Right lobe of liver (tissue), 6 donors: ENCODE data around the gene FCAMR. TPM values are rescaled to one million over a fixed set of nuclear protein-coding genes. Genes with fewer than 3 reads are reported as not detected.

ENCODE experiments used
- ATAC-seq, 4 donors: fragments of 200-7000 bp; cut with Tn5 transposase; one replicate each; pipeline ENCODE4 v1.9.1; 2020; ENCODE audit warnings: mild to moderate bottlenecking in 4 of 4, moderate library complexity in 4 of 4
- DNase-seq, 3 donors: peaks; one replicate each; pipeline ENCODE4 v3.0.0-alpha.2; 2020
- H3K27ac ChIP-seq, 3 donors: fragments of 200-600 bp; one replicate each; pipeline ENCODE4 v1.8.0; 2022
- H3K27me3 ChIP-seq, 2 donors: fragments of 200-600 bp; one replicate each; pipeline ENCODE4 v1.8.0; 2022
- H3K36me3 ChIP-seq, 4 donors: fragments of 200-600 bp; sonication (generic) in 1 of 4; one replicate each; pipeline versions ENCODE4 v1.5.1 to v1.8.0; 2017 to 2022; ENCODE audit warnings: control low read depth in 1 of 4
- H3K4me1 ChIP-seq, 4 donors: fragments of 200-600 bp; sonication (generic) in 1 of 4; one replicate each; pipeline versions ENCODE4 v1.5.1 to v1.8.0; 2017 to 2022; ENCODE audit warnings: control low read depth in 1 of 4
- H3K4me3 ChIP-seq, 3 donors: fragments of 200-600 bp; one replicate each; pipeline ENCODE4 v1.8.0; 2022
- H3K9me3 ChIP-seq, 4 donors: fragments of 200-600 bp; sonication (generic) in 1 of 4; one replicate each; pipeline versions ENCODE4 v1.5.1 to v1.8.0; 2017 to 2022; ENCODE audit warnings: control low read depth in 1 of 4
- POLR2A ChIP-seq: fragments of 450-650 bp; IDR thresholded peaks from one replicate; pipeline ENCODE4 v1.6.1; 2017; ENCODE audit warnings: antibody characterized with exemption, mild to moderate bottlenecking
- WGBS: methylation state at CpG from one replicate; pipeline ENCODE4 v1.1.6; 2018; ENCODE audit warnings: low coverage, low lambda C conversion rate; ENCODE audit not compliant: insufficient coverage; ENCODE audit errors: missing lambda C conversion rate; 5-methylcytosine and 5-hydroxymethylcytosine counted together
- intact Hi-C, 2 donors: fragments of 100-400 bp; cut with DNase I; formaldehyde crosslinking; loops; one replicate each; pipeline versions ENCODE4 v1.11.2 to v1.14.1; 2022
- total RNA-seq, 6 experiments: library from RNA; depleted of rRNA in 2 of 6; stranded (reverse); fragments of >200 nt in 2 of 6; fragmentation: NEBNext Ultra II Directional in 3 of 6; extraction: Animal tissue kit (Norgen Biotek cat#: 25700) in 3 of 6; gene quantifications; one replicate each; pipeline versions ENCODE4 v1.1.0 to v1.2.4, GENCODE V29; 2016 to 2023
- TF ChIP-seq, protein P1 (sequence below), 4 donors: fragments of 200-600 bp in 3 of 4; fragments of 450-650 bp in 1 of 4; IDR thresholded peaks; one replicate each; pipeline versions ENCODE4 v1.5.1 to v1.8.0; 2016 to 2022; ENCODE audit warnings: antibody characterized with exemption in 4 of 4, mild to moderate bottlenecking in 2 of 4
- donor health status: DM: no; HTN: yes; CAD: no.
- donor health status: DM: no; HTN: no; CAD: no.
- donor health status: DM: no; HTN: no; CAD: no.
- donor health status: DM: no; HTN: yes; CAD: no.
- donor health status: DM: no; HTN: yes; CAD: no.

Gene FCAMR
- total RNA-seq, 6 experiments from 2014 or later = 0.44 to 31.1 (median 2.2) TPM

DNA sequence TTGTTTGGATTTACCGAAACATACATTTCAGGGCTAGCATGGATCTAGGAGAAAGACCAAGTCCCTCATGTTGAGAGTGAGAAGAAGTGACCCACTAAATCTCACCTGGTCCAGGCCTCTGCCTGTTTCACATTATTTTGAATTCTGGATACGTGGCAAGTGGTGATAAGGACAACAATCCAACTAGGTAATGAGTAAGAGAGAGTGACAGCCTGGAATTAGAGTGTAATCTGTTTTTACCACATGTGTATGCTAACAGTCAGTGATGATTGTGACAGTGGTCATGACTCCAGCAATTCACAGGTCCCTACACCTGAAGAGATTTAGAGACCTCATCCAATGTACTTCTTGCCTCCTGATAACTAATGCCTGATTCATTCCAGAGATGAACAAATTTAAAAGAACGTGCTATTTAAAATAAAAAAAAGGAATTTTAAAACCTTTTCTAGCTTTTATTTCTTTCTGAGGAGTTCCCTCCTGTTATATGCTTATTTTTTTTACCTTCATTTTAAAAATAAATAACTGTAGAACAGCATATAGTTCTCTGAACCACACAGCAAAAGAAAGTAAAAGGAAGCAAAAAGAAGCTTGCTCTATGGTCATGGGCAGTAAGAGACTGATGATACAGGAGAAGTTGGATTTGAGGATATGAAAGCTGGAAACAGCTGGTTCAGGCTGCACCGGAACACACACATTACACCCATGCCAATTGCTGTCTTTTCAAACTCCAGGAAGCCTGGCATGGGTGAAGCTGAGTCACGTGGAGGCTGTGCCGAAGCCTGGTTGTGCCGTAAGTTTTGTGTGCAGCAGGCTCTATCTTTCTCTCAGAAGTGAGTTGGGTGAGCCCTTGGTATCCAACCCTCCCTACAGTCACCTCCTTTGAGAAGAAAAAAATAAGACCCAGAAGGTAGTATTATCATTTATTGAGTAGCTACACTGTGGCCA is 47.6 kb upstream of the FCAMR start:
- Histone ChIP-seq H3K27me3 (no peaks in the 10 kb centered on the region), H3K4me3 (no peak overlapping the region), H3K36me3 (no peaks in the 10 kb centered on the region), H3K27ac (no peak overlapping the region), H3K9me3 (no peaks in the 10 kb centered on the region), H3K4me1 (no peaks in the 10 kb centered on the region)
- intact Hi-C loops = no loop called here
- WGBS = 55% methylated on average over 7 of the region's 7 CpGs
- TF ChIP-seq POLR2A = no peak
- TF ChIP-seq, protein P1, sequence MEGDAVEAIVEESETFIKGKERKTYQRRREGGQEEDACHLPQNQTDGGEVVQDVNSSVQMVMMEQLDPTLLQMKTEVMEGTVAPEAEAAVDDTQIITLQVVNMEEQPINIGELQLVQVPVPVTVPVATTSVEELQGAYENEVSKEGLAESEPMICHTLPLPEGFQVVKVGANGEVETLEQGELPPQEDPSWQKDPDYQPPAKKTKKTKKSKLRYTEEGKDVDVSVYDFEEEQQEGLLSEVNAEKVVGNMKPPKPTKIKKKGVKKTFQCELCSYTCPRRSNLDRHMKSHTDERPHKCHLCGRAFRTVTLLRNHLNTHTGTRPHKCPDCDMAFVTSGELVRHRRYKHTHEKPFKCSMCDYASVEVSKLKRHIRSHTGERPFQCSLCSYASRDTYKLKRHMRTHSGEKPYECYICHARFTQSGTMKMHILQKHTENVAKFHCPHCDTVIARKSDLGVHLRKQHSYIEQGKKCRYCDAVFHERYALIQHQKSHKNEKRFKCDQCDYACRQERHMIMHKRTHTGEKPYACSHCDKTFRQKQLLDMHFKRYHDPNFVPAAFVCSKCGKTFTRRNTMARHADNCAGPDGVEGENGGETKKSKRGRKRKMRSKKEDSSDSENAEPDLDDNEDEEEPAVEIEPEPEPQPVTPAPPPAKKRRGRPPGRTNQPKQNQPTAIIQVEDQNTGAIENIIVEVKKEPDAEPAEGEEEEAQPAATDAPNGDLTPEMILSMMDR (IDR thresholded peaks at IDR 0.05) = no peak
- no peak for DNase-seq
- peak; percentile 35 to 60 (median 46) for ATAC-seq

DNA sequence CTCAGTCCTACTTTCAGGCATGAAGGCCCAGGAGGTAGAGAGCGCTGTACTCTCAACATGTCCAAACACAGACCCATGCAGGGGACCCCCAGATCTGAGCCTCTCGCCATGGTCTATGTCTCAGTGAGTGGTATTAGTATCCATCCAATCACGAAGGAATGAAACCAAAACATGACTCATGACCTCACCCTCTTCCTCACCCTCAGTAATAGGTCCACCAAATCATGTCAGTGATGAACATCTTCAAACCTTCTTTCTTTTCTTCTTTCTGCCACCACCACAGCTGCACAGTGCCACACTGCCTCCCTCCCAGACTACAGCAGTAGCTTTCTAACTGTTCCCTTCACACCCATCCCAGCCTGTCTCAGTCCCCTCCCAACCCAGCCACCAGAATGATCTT is 45.5 kb upstream of the FCAMR start:
- intact Hi-C loops = no loop called here
- TF ChIP-seq, protein P1 (IDR thresholded peaks at IDR 0.05) = no peak
- TF ChIP-seq POLR2A = no peak
- Histone ChIP-seq H3K4me3 (no peak overlapping the region), H3K9me3 (no peaks in the 10 kb centered on the region), H3K36me3 (no peaks in the 10 kb centered on the region), H3K27me3 (no peaks in the 10 kb centered on the region), H3K4me1 (no peaks in the 10 kb centered on the region), H3K27ac (no peak overlapping the region)
- DNase-seq (no peak), ATAC-seq (no peak)
- WGBS = 60% methylated on average over 1 of the region's 3 CpGs

DNA sequence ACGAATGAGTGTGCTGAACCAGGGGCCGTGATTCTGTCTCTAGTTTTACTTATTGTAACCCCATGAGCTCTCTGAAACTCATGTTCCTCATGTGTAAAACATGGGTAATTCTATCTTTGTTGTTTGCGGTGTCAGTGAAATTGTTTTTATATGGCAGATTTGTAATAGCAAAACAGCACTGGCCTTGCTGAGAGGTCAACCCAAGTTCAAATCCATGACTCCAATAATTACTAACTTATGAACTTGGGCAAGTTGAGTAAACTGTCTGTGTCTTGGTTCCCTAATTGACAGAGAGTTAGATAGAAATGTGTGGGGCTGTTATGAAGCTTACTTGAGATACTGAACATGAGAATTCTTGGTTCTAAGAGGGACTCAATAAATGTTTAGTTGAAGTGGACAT is 44.5 kb upstream of the FCAMR start:
- Histone ChIP-seq H3K36me3 (no peaks in the 10 kb centered on the region), H3K27ac (no peak overlapping the region), H3K4me3 (no peak overlapping the region), H3K9me3 (no peaks in the 10 kb centered on the region), H3K27me3 (no peaks in the 10 kb centered on the region), H3K4me1 (no peaks in the 10 kb centered on the region)
- intact Hi-C loops = no loop called here
- TF ChIP-seq, protein P1 (IDR thresholded peaks at IDR 0.05) = no peak
- no peak for TF ChIP-seq POLR2A
- DNase-seq (no peak), ATAC-seq (no peak)
- 84% methylated on average over 3 of the region's 3 CpGs for WGBS

DNA sequence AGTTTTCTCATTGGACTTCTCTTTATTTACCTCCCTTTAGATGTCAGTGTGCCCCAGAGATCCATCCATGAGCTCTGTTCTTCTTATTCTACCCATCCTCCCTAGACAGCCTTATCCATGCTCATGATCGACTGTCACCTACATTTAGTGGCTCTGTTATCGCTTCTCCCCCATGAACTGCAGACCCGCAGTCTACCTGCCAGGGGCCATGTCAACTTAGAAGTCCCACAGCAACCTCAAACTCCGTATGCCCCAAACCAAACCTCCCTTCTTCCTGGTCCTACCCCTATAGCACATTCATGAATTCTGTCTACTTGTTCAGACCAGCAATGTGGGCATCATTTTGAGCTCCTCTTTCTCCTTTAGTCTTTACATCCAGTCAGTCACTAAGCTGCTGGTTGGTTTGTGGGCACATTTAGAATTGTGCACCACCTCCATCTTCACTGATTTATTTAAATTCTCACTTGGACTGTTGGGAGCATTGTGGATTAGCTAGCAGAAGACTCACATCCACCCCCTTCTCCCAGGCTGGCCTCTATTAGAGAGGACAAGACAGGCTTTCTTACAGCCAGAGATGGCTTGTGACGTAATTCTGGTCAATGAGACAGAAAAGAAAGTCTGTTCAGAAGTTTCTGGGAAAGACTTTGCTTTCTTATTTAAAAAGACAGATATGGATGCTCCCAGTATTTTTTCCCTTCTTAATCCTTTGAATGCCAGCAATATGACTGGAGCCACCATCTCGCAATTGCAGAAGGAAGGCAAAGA is 43.2 kb upstream of the FCAMR start:
- DNase-seq (no peak), ATAC-seq (no peak)
- H3K36me3 ChIP-seq = no peaks in the 10 kb centered on the region
- H3K4me3 ChIP-seq = no peak overlapping the region
- intact Hi-C loops = no loop called here
- no peaks in the 10 kb centered on the region for H3K27me3 ChIP-seq
- H3K9me3 ChIP-seq = no peaks in the 10 kb centered on the region
- TF ChIP-seq POLR2A = no peak
- WGBS = 93% methylated on average over 6 of the region's 6 CpGs
- no peaks in the 10 kb centered on the region for H3K4me1 ChIP-seq
- no peak overlapping the region for H3K27ac ChIP-seq

DNA sequence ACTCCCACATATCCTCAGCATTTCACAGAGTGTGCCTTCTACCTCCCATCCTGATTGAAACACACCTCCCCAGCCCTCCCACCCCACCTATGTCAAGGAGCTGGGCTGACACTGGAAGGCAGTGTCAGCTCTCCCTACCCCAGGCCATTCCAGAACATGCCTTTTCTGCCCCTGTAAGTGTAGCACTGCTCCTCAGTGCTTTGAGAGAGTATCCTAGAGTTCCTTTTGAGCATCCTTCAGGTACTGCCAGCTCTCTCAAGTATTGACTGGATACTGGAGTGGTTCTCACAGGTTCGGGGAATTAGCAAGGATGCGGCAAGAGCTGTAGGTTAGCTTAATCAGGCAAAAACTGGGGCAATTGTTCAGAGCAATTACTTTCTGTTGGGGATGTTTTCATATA is 40.5 kb upstream of the FCAMR start:
- 100% methylated on average over 2 of the region's 2 CpGs for WGBS
- Histone ChIP-seq H3K27me3 (no peaks in the 10 kb centered on the region), H3K27ac (no peak overlapping the region), H3K4me3 (no peak overlapping the region), H3K9me3 (no peaks in the 10 kb centered on the region), H3K36me3 (no peaks in the 10 kb centered on the region), H3K4me1 (peaks cover 0 to 6% (median 2%) of the 10 kb centered on the region in 4 donors)
- intact Hi-C loops = no loop called here
- TF ChIP-seq, protein P1 (IDR thresholded peaks at IDR 0.05) = no peak
- no peak for TF ChIP-seq POLR2A
- no peak for ATAC-seq
- DNase-seq = no peak
